HFFc6 (cell line): Measurements from ENCODE around the gene SLC35A2. TPM values are rescaled to one million over a fixed set of nuclear protein-coding genes. Genes with fewer than 3 reads are reported as not detected.
A peak's percentile ranks its signal among the peaks of the same experiment; 100 is the strongest.

ENCODE experiments used
- DNase-seq: peaks from one replicate; pipeline ENCODE4 v3.0.0-alpha.2; 2018
- H3K27ac Mint-ChIP-seq: 2 replicates; pipeline ENCODE4 v1.8.0; 2020; ENCODE audit warnings: mild to moderate bottlenecking, mixed read lengths
- H3K27me3 Mint-ChIP-seq: 2 replicates; pipeline ENCODE4 v1.8.0; 2021; ENCODE audit warnings: mild to moderate bottlenecking, moderate library complexity, mixed read lengths; ENCODE audit not compliant: insufficient read depth
- H3K36me3 Mint-ChIP-seq: 2 replicates; pipeline ENCODE4 v1.8.0; 2021; ENCODE audit warnings: low read depth, mixed read lengths
- H3K4me1 Mint-ChIP-seq: 2 replicates; pipeline ENCODE4 v1.8.0; 2020; ENCODE audit warnings: low read depth, mixed read lengths
- H3K4me3 Mint-ChIP-seq: 2 replicates; pipeline ENCODE4 v1.8.0; 2020; ENCODE audit warnings: mild to moderate bottlenecking, moderate library complexity, mixed read lengths
- H3K9me3 Mint-ChIP-seq: 2 replicates; pipeline ENCODE4 v1.8.0; 2020; ENCODE audit warnings: mild to moderate bottlenecking, mixed read lengths
- total RNA-seq, 6 experiments: library from RNA; stranded (reverse); fragmentation: NEBNext Ultra II Directional; extraction: Animal tissue kit (Norgen Biotek cat#: 25700); gene quantifications; 2 replicates in 1 of 6; 3 replicates in 5 of 6; pipeline ENCODE4 v1.2.3, GENCODE V29; 2021
- TF ChIP-seq, protein P1 (sequence below): fragments of 200-600 bp; sonication (generic); IDR thresholded peaks from 2 replicates; pipeline ENCODE4 v1.5.0; 2021; ENCODE audit warnings: antibody characterized with exemption, mild to moderate bottlenecking

SLC35A2 gene
- total RNA-seq, 6 experiments from 2014 or later, result 45.0 to 53.7 (median 47.0) TPM

DNA sequence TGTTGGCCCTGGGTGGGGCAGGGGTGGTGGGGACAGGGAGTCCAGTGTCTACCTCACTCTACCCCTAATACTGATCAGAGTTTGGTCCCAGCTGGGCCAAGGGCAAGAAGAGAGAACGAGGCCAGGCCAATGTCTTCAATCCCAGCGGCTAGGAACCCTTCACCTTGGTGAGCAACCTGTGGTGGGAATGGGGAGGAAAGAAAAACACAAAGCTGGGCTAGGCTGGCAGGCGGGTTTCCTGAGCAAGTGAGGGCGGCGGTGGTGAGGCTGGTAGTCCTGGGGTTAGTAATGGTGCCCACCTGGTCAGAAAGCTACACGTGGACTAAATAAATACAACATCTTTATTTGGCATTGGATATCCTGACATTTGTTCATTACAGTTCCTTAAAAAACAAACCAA is 8.2 kb downstream of the SLC35A2 start:
- no peaks in the 10 kb centered on the region for H3K36me3 Mint-ChIP-seq
- H3K4me1 Mint-ChIP-seq, result no peaks in the 10 kb centered on the region
- H3K9me3 Mint-ChIP-seq, result no peaks in the 10 kb centered on the region
- TF ChIP-seq, protein P1, sequence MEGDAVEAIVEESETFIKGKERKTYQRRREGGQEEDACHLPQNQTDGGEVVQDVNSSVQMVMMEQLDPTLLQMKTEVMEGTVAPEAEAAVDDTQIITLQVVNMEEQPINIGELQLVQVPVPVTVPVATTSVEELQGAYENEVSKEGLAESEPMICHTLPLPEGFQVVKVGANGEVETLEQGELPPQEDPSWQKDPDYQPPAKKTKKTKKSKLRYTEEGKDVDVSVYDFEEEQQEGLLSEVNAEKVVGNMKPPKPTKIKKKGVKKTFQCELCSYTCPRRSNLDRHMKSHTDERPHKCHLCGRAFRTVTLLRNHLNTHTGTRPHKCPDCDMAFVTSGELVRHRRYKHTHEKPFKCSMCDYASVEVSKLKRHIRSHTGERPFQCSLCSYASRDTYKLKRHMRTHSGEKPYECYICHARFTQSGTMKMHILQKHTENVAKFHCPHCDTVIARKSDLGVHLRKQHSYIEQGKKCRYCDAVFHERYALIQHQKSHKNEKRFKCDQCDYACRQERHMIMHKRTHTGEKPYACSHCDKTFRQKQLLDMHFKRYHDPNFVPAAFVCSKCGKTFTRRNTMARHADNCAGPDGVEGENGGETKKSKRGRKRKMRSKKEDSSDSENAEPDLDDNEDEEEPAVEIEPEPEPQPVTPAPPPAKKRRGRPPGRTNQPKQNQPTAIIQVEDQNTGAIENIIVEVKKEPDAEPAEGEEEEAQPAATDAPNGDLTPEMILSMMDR, result no peak
- H3K27ac Mint-ChIP-seq, result no peak overlapping the region
- DNase-seq, result no peak
- no peak overlapping the region for H3K4me3 Mint-ChIP-seq
- no peaks in the 10 kb centered on the region; the same call in 1 of the 2 replicates for H3K27me3 Mint-ChIP-seq

DNA sequence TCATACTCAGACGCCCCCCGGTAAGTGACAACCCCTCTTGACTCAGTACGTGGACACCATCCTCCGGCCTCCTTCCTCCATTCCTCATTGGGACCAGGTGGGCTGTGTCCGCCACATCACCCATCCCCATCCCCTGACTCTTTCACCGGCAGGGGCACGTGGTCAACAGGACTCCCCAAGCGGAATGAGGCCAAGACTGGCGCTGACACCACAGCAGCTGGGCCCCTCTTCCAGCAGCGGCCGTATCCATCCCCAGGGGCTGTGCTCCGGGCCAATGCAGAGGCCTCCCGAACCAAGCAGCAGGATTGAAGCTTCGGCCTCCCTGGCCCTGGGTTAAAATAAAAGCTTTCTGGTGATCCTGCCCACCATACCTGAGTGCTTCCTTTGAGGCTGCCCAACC is 8.7 kb downstream of the SLC35A2 start:
- DNase-seq, result no peak
- Mint-ChIP-seq H3K36me3 (no peaks in the 10 kb centered on the region), H3K4me3 (no peak overlapping the region), H3K27me3 (no peaks in the 10 kb centered on the region; the same call in 1 of the 2 replicates), H3K27ac (no peak overlapping the region), H3K9me3 (no peaks in the 10 kb centered on the region), H3K4me1 (no peaks in the 10 kb centered on the region)
- TF ChIP-seq, protein P1, result no peak

DNA sequence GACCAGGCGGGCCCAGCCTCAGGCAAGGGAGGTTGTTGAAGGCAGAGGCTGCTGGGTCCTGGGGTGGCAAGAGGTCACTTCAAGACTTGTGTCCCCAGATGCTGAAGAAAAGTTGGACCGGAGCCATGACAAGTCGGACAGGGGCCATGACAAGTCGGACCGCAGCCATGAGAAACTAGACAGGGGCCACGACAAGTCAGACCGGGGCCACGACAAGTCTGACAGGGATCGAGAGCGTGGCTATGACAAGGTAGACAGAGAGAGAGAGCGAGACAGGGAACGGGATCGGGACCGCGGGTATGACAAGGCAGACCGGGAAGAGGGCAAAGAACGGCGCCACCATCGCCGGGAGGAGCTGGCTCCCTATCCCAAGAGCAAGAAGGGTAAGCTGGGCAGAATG is 9.3 kb downstream of the SLC35A2 start:
- Mint-ChIP-seq H3K9me3 (no peaks in the 10 kb centered on the region), H3K4me1 (no peaks in the 10 kb centered on the region), H3K27ac (no peak overlapping the region), H3K36me3 (no peaks in the 10 kb centered on the region), H3K27me3 (no peaks in the 10 kb centered on the region; the same call in none of the 2 replicates), H3K4me3 (no peak overlapping the region)
- no peak for DNase-seq
- TF ChIP-seq, protein P1, result no peak

DNA sequence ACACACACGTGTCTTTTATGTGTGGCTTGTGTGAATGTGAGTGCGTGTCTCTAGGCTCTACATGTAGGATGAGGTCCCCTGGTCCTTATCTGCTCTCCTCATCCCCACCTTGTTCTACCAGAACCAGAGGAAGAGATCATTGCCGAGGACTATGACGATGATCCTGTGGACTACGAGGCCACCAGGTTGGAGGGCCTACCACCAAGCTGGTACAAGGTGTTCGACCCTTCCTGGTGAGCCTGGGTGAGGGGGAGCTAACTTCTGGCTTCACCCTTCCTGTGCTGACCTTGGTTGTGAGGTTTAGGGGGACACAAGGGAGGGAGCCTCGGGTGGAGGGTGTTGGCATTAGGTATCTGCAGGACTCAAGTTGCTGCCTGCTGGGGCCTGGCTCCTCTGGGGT is 10.4 kb downstream of the SLC35A2 start:
- TF ChIP-seq, protein P1, result no peak
- Mint-ChIP-seq H3K4me3 (no peak overlapping the region), H3K36me3 (no peaks in the 10 kb centered on the region), H3K27me3 (no peaks in the 10 kb centered on the region; the same call in none of the 2 replicates), H3K9me3 (no peaks in the 10 kb centered on the region), H3K27ac (no peak overlapping the region), H3K4me1 (no peaks in the 10 kb centered on the region)
- no peak for DNase-seq

DNA sequence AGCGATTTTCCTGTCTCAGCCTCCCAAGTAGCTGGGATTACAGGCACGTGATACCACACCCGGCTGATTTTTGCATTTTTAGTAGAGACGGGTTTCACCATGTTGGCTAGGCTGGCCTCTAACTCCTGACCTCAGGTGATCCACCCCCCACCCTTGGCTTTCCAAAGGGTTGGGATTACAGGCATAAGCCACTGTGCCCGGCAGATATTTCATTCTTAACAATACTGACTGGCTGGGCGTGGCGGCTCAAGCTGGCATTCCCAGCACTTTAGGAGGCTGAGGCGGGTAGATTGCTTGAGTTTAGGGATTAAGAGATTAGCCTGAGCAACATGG is 12.4 kb downstream of the SLC35A2 start:
- DNase-seq, result no peak
- Mint-ChIP-seq H3K36me3 (no peaks in the 10 kb centered on the region), H3K27me3 (no peaks in the 10 kb centered on the region; the same call in none of the 2 replicates), H3K9me3 (no peaks in the 10 kb centered on the region), H3K4me3 (peak overlapping the region; percentile 96), H3K27ac (no peak overlapping the region), H3K4me1 (no peaks in the 10 kb centered on the region)
- TF ChIP-seq, protein P1, result no peak
